HepG2 (cell line): ENCODE results near the gene IKBIP. TPM values are rescaled to one million over a fixed set of nuclear protein-coding genes. Genes with fewer than 3 reads are reported as not detected.

ENCODE experiments used
- ATAC-seq: fragments of 200-7000 bp; cut with Tn5 transposase; 3 replicates; pipeline ENCODE4 v1.9.1; 2020; ENCODE audit warnings: mild to moderate bottlenecking, moderate library complexity
- BruUV-seq: library from RNA; stranded (reverse); fragments of 400-500 nt; replicated peaks from 2 replicates; lab custom pipeline; 2021; lab: Mats Ljungman, UMichigan
- CTCF ChIA-PET: fragments of 300-600 bp; formaldehyde crosslinking; extraction: SDS; loops from one replicate; lab custom pipeline; 2021; ENCODE audit warnings: low total read pairs, inconsistent platforms, low intra/inter-chr PET ratio; lab: Yijun Ruan, JAX
- POLR2A ChIA-PET: fragments of 350-600 bp; sonication (Branson Sonifier 250); formaldehyde crosslinking; loops from one replicate; lab custom pipeline; 2020; ENCODE audit warnings: antibody characterized with exemption, inconsistent platforms; lab: Yijun Ruan, JAX
- DNase-seq: peaks from one replicate; pipeline ENCODE4 v3.0.0-alpha.2; 2015; ENCODE audit warnings: low spot score
- FAIRE-seq: peaks from 3 replicates; lab custom pipeline; 2011; peaks lifted over from hg19 to GRCh38; lab: Jason Lieb, UNC
- H2AFZ ChIP-seq: one replicate; pipeline ENCODE4 v1.6.1; 2011; ENCODE audit warnings: low read length, inconsistent platforms
- H3K27ac ChIP-seq: fragments of 300-600 bp; 3 replicates; pipeline ENCODE4 v1.8.0; 2011; ENCODE audit warnings: mixed run types, mild to moderate bottlenecking, mixed read lengths, low read length, inconsistent platforms; ENCODE audit not compliant: insufficient read depth; ENCODE audit errors: extremely low read length
- H3K27me3 ChIP-seq, 2 experiments: fragments of 200-600 bp in 1 of 2; 2 replicates in 1 of 2; 3 replicates in 1 of 2; pipeline versions ENCODE4 v1.6.0 to v1.8.0; 2011; ENCODE audit warnings: low read length in 2 of 2, mild to moderate bottlenecking in 2 of 2, moderate library complexity in 2 of 2, inconsistent platforms in 1 of 2; ENCODE audit not compliant: insufficient read depth in 2 of 2, control insufficient read depth in 1 of 2
- H3K36me3 ChIP-seq, 2 experiments: fragments of 200-600 bp in 1 of 2; replicated peaks in 1 of 2; 2 replicates in 1 of 2; 3 replicates in 1 of 2; pipeline versions ENCODE4 v1.5.1 to v1.8.0; 2011; ENCODE audit warnings: low read length in 2 of 2, inconsistent platforms in 1 of 2; ENCODE audit not compliant: insufficient read depth in 2 of 2, control insufficient read depth in 1 of 2
- H3K4me1 ChIP-seq: 2 replicates; pipeline ENCODE4 v1.5.1; 2012; ENCODE audit warnings: low read length, inconsistent platforms; ENCODE audit not compliant: insufficient read depth
- H3K4me2 ChIP-seq: 2 replicates; pipeline ENCODE4 v1.6.0; 2011; ENCODE audit warnings: low read depth, low read length, inconsistent platforms
- H3K4me3 ChIP-seq, 3 experiments: fragments of 200-600 bp in 1 of 3; sonication (generic), shearing (Covaris generic) in 1 of 3; replicated peaks in 1 of 3; 2 replicates each; pipeline ENCODE4 v1.5.1; 2011 to 2016; ENCODE audit warnings: low read length in 3 of 3, inconsistent platforms in 2 of 3, low read depth in 2 of 3, mild to moderate bottlenecking in 2 of 3, control low read depth in 1 of 3, mixed read lengths in 1 of 3; ENCODE audit not compliant: insufficient read depth in 1 of 3
- H3K79me2 ChIP-seq: one replicate; pipeline ENCODE4 v1.6.1; 2011; ENCODE audit warnings: low read length, inconsistent platforms; ENCODE audit not compliant: insufficient read depth
- H3K9ac ChIP-seq: 2 replicates; pipeline ENCODE4 v1.6.0; 2011; ENCODE audit warnings: mild to moderate bottlenecking, low read depth, low read length, inconsistent platforms; ENCODE audit not compliant: insufficient read depth
- H3K9me3 ChIP-seq: 2 replicates; pipeline ENCODE4 v1.5.1; 2012; ENCODE audit warnings: mild to moderate bottlenecking, low read length
- H4K20me1 ChIP-seq: 2 replicates; pipeline ENCODE4 v1.6.0; 2011; ENCODE audit warnings: inconsistent platforms, mild to moderate bottlenecking, low read length, moderate library complexity; ENCODE audit not compliant: insufficient read depth
- HES4 ChIP-seq: sonication (generic); formaldehyde crosslinking; IDR thresholded peaks from 2 replicates; pipeline ENCODE4 v1.9.0; 2021; ENCODE audit warnings: mild to moderate bottlenecking, missing genetic modification reagents, borderline replicate concordance
- MXI1 ChIP-seq: IDR thresholded peaks from 3 replicates; pipeline ENCODE4 v1.6.1; 2012; ENCODE audit warnings: low read depth, low read length, inconsistent platforms, borderline replicate concordance
- NR2F6 ChIP-seq, 2 experiments: IDR thresholded peaks; 2 replicates each; pipeline ENCODE4 v1.6.1; 2016; ENCODE audit warnings: antibody characterized with exemption in 1 of 2, mild to moderate bottlenecking in 1 of 2
- NR3C1 ChIP-seq: sonication (generic); formaldehyde crosslinking; IDR thresholded peaks from 2 replicates; pipeline ENCODE4 v1.4.0; 2020; ENCODE audit warnings: missing genetic modification reagents
- ZFP41 ChIP-seq: sonication (generic); formaldehyde crosslinking; IDR thresholded peaks from 2 replicates; pipeline ENCODE4 v1.4.0; 2020; ENCODE audit warnings: mild to moderate bottlenecking, missing genetic modification reagents, borderline replicate concordance
- ZNF225 ChIP-seq: sonication (generic); formaldehyde crosslinking; IDR thresholded peaks from 2 replicates; pipeline ENCODE4 v1.4.0; 2020; ENCODE audit warnings: mild to moderate bottlenecking, missing genetic modification reagents
- WGBS: methylation state at CpG from one replicate; pipeline ENCODE4 v1.1.6; 2017; ENCODE audit warnings: low lambda C conversion rate; 5-methylcytosine and 5-hydroxymethylcytosine counted together
- in situ Hi-C: cut with HindIII; loops from 2 replicates; pipeline ENCODE4 v1.10.0; 2017; ENCODE audit warnings: low pct_unique_long_range_greater_than_20kb; ENCODE audit not compliant: extremely low pct_ligation_motif_present
- intact Hi-C: fragments of 100-400 bp; cut with micrococcal nuclease; formaldehyde crosslinking; loops from one replicate; pipeline ENCODE4 v1.10.0; 2022; ENCODE audit not compliant: unreplicated experiment
- polyA plus RNA-seq, 8 experiments: library from polyadenylated mRNA; depleted of rRNA in 3 of 8; stranded (reverse) in 7 of 8; unstranded in 1 of 8; fragments of >200 nt; fragmentation: Illumina TruSeq in 4 of 8; extraction: Trizol in 4 of 8; gene quantifications; 2 replicates each; pipeline versions ENCODE4 v1.2.1 to v1.2.3, GENCODE V29; 2011 to 2016; ENCODE audit warnings: low read depth in 4 of 8, missing spikeins in 1 of 8, mixed read lengths in 1 of 8; ENCODE audit not compliant: insufficient read depth in 1 of 8
- total RNA-seq, 5 experiments: library from RNA; depleted of rRNA; stranded (reverse); fragments of >200 nt; fragmentation: Illumina TruSeq; extraction: Trizol; gene quantifications; 2 replicates each; pipeline ENCODE4 v1.2.3, GENCODE V29; 2016; ENCODE audit warnings: low read depth in 1 of 5
- TF ChIP-seq, protein P1 (sequence below): sonication (generic); formaldehyde crosslinking; IDR thresholded peaks from 2 replicates; pipeline ENCODE4; 2020; ENCODE audit warnings: missing genetic modification reagents, mild to moderate bottlenecking, borderline replicate concordance
- TF ChIP-seq, protein P2 (sequence below): sonication (generic); formaldehyde crosslinking; IDR thresholded peaks from 2 replicates; pipeline ENCODE4 v1.4.0; 2020; ENCODE audit warnings: mild to moderate bottlenecking, missing genetic modification reagents
- TF ChIP-seq, protein P3 (sequence below): IDR thresholded peaks from 2 replicates; pipeline ENCODE4 v1.6.1; 2016; ENCODE audit warnings: low read depth

The IKBIP gene
- total and polyA plus RNA-seq, 2 of the 13 experiments (the other 11 are each of a cell fraction or from before 2014, with no cell fraction given), result 20.0 to 55.5 TPM

DNA sequence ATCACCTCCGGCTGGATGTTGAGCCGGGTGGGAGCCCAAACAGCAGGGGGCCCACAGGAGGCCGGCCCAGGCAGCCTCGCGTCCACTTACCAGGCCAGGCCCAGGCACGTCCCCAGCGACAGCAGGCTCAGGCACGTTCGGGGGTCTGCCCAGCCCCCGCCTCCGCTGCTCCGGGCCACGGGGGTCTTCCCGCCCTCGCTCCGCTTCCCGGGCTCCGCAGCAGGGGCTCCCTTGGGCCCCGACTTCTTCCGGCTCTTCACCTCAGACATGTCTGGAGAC is 216 bp downstream of the IKBIP start:
- in situ Hi-C loops (no loop called here), intact Hi-C loops (loop anchor here (1.0 to 2.0 kb wide), 3 partner anchors 51 to 142 kb away; partner anchors contain the start of gene SLC25A3)
- FAIRE-seq (no peak), DNase-seq (no peak), ATAC-seq (peak; percentile 77)
- Histone ChIP-seq H3K9ac (peak overlapping the region; percentile 91), H3K4me2 (peak overlapping the region; percentile 59), H4K20me1 (no peaks in the 10 kb centered on the region; the same call in 1 of the 2 replicates), H3K9me3 (no peaks in the 10 kb centered on the region), H3K27me3 (no peaks in the 10 kb centered on the region; a peak in 1 of 5 replicates), H2AFZ (no peak overlapping the region), H3K79me2 (peaks cover 66% of the 10 kb centered on the region), H3K36me3 (peaks cover 0 to 9% of the 10 kb centered on the region in 2 experiments; a peak in 3 of 5 replicates), H3K4me3 (peak overlapping the region; percentile 88 to 99 (median 95)), H3K4me1 (peaks cover 40% of the 10 kb centered on the region), H3K27ac (peak overlapping the region; percentile 84)
- ChIA-PET CTCF (interaction anchor here (0.7 kb wide), 1 partner anchor 9 kb away, joined by 3 read pairs; no protein-coding TSS in a partner anchor), POLR2A (interaction anchor here (1.1 to 1.7 kb wide), 3 partner anchors 51 to 129 kb away, joined by 4 to 21 read pairs (median 4); partner anchors contain the start of genes SLC25A3 and TMPO)
- no CpG with 5 or more reads among the region's 20 CpGs for WGBS
- BruUV-seq, result no TSS peak
- TF ChIP-seq MXI1, result no peak
- TF ChIP-seq, protein P1, sequence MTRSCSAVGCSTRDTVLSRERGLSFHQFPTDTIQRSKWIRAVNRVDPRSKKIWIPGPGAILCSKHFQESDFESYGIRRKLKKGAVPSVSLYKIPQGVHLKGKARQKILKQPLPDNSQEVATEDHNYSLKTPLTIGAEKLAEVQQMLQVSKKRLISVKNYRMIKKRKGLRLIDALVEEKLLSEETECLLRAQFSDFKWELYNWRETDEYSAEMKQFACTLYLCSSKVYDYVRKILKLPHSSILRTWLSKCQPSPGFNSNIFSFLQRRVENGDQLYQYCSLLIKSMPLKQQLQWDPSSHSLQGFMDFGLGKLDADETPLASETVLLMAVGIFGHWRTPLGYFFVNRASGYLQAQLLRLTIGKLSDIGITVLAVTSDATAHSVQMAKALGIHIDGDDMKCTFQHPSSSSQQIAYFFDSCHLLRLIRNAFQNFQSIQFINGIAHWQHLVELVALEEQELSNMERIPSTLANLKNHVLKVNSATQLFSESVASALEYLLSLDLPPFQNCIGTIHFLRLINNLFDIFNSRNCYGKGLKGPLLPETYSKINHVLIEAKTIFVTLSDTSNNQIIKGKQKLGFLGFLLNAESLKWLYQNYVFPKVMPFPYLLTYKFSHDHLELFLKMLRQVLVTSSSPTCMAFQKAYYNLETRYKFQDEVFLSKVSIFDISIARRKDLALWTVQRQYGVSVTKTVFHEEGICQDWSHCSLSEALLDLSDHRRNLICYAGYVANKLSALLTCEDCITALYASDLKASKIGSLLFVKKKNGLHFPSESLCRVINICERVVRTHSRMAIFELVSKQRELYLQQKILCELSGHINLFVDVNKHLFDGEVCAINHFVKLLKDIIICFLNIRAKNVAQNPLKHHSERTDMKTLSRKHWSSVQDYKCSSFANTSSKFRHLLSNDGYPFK, result no peak
- TF ChIP-seq HES4 (CRISPR knock-in tag), result peak; percentile 76; the same call in 1 of the 2 replicates
- TF ChIP-seq, protein P2, sequence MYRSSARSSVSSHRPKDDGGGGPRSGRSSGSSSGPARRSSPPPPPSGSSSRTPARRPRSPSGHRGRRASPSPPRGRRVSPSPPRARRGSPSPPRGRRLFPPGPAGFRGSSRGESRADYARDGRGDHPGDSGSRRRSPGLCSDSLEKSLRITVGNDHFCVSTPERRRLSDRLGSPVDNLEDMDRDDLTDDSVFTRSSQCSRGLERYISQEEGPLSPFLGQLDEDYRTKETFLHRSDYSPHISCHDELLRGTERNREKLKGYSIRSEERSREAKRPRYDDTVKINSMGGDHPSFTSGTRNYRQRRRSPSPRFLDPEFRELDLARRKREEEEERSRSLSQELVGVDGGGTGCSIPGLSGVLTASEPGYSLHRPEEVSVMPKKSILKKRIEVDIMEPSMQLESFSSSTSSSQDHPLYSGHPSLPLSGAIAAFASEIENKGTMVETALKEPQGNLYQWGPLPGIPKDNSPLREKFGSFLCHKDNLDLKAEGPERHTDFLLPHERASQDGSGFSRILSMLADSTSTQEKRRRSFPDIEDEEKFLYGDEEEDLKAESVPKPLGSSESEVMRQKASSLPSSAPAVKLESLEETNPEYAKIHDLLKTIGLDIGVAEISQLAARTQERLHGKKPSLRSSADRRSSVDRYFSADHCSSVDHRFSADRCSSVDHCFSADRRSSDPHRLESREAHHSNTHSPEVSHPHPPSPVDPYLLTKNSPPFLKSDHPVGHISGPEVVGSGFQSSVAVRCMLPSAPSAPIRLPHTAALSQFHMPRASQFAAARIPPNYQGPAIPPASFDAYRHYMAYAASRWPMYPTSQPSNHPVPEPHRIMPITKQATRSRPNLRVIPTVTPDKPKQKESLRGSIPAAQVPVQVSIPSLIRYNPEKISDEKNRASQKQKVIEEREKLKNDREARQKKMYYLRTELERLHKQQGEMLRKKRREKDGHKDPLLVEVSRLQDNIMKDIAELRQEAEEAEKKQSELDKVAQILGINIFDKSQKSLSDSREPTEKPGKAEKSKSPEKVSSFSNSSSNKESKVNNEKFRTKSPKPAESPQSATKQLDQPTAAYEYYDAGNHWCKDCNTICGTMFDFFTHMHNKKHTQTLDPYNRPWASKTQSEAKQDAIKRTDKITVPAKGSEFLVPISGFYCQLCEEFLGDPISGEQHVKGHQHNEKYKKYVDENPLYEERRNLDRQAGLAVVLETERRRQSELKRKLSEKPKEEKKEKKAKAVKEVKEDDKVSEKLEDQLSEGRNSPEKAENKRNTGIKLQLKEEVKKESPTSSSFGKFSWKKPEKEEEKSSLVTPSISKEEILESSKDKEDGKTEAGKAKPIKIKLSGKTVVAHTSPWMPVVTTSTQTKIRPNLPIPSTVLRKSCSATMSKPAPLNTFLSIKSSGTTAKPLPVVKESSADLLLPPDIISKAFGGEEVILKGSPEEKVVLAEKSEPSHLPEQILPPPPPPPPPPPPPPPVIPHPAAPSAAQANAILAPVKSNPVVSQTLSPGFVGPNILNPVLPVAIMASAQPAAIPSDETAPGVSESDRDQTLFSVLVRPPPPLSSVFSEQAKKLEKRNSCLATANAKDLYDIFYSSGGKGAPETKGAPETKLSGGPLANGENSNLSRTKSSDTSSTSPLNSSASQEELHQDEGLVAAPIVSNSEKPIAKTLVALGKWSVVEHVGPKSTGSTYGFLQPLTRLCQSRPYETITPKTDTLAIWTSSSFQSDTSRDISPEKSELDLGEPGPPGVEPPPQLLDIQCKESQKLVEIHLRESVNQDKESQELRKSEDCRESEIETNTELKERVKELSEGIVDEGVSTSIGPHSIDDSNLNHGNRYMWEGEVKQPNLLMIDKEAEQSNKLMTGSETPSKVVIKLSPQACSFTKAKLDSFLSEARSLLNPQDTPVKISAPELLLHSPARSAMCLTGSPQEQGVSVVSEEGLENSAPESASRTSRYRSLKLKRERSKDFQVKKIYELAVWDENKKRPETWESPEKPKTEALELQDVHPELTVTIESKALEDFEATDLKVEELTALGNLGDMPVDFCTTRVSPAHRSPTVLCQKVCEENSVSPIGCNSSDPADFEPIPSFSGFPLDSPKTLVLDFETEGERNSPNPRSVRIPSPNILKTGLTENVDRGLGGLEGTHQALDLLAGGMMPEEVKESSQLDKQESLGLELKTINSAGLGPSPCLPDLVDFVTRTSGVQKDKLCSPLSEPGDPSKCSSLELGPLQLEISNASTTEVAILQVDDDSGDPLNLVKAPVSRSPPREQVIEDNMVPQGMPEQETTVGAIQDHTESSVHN (CRISPR knock-in tag), result no peak
- no peak for TF ChIP-seq NR3C1 (CRISPR knock-in tag)
- TF ChIP-seq, protein P3, sequence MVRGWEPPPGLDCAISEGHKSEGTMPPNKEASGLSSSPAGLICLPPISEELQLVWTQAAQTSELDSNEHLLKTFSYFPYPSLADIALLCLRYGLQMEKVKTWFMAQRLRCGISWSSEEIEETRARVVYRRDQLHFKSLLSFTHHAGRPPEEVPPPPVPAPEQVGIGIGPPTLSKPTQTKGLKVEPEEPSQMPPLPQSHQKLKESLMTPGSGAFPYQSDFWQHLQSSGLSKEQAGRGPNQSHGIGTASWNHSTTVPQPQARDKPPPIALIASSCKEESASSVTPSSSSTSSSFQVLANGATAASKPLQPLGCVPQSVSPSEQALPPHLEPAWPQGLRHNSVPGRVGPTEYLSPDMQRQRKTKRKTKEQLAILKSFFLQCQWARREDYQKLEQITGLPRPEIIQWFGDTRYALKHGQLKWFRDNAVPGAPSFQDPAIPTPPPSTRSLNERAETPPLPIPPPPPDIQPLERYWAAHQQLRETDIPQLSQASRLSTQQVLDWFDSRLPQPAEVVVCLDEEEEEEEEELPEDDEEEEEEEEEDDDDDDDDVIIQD (CRISPR knock-in tag), result no peak
- TF ChIP-seq ZNF225 (CRISPR knock-in tag), result 0 out of 2 replicates have a peak, but pooled peaks have one; percentile 72
- TF ChIP-seq NR2F6 (IDR thresholded peaks at IDR 0.05), result no peak
- TF ChIP-seq NR2F6 (CRISPR knock-in tag; IDR thresholded peaks at IDR 0.05), result 0 out of 2 replicates have a peak, but pooled peaks have one; percentile 2
- no peak; the same call in 1 of the 2 replicates for TF ChIP-seq ZFP41
